Measurements from ENCODE around the gene MMP11. TPM values are rescaled to one million over a fixed set of nuclear protein-coding genes. Genes with fewer than 3 reads are reported as not detected.

Gene MMP11
- total and polyA plus RNA-seq, 11 donors, result 5.2 to 17.0 (median 10.4) TPM

DNA sequence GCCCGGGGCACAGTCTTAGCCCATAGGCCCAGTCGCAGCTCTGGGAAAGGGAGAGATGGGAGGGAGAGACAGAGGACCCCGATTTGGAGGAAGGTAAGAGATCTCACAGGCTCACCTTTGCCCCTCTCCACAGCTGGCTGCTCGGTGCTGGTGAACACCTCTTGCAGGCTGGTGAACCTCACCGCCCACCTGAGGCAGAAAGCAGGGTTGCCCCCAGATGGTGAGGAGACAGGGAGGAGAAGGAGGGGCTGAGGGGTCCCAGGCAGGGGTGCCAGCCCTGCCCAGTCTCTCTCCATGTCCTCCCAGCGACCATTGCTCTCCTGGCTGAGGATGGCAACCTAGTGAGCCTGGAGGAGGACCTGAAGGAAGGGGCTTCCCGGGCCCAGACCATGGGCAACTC, 8.7 kb upstream of the MMP11 start:
- intact Hi-C loops (cut with DNase I), result loop anchor here in 5 of 10 donors (10.0 kb wide), 2 partner anchors 139 to 219 kb away; no protein-coding TSS in a partner anchor
- H3K27me3 ChIP-seq, result no peaks in the 10 kb centered on the region
- DNase-seq (no peak), ATAC-seq (no peak)
- peaks cover 0 to 16% (median 0%) of the 10 kb centered on the region in 9 donors for H3K36me3 ChIP-seq
- no peaks in the 10 kb centered on the region for H3K9me3 ChIP-seq
- WGBS, 4 donors, result 54 to 67% (median 62%) methylated on average over 5 to 7 of the region's 7 CpGs
- peak overlapping the region in 2 of 12 donors; percentile 12 to 21 for H3K4me3 ChIP-seq
- TF ChIP-seq POLR2A (IDR thresholded peaks at IDR 0.05), result no peak
- TF ChIP-seq, protein P1, sequence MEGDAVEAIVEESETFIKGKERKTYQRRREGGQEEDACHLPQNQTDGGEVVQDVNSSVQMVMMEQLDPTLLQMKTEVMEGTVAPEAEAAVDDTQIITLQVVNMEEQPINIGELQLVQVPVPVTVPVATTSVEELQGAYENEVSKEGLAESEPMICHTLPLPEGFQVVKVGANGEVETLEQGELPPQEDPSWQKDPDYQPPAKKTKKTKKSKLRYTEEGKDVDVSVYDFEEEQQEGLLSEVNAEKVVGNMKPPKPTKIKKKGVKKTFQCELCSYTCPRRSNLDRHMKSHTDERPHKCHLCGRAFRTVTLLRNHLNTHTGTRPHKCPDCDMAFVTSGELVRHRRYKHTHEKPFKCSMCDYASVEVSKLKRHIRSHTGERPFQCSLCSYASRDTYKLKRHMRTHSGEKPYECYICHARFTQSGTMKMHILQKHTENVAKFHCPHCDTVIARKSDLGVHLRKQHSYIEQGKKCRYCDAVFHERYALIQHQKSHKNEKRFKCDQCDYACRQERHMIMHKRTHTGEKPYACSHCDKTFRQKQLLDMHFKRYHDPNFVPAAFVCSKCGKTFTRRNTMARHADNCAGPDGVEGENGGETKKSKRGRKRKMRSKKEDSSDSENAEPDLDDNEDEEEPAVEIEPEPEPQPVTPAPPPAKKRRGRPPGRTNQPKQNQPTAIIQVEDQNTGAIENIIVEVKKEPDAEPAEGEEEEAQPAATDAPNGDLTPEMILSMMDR (IDR thresholded peaks at IDR 0.05), result no peak
- H3K4me1 ChIP-seq, result peaks cover 0 to 55% (median 35%) of the 10 kb centered on the region in 12 donors
- peak overlapping the region in 1 of 12 donors; percentile 95 for H3K27ac ChIP-seq

DNA sequence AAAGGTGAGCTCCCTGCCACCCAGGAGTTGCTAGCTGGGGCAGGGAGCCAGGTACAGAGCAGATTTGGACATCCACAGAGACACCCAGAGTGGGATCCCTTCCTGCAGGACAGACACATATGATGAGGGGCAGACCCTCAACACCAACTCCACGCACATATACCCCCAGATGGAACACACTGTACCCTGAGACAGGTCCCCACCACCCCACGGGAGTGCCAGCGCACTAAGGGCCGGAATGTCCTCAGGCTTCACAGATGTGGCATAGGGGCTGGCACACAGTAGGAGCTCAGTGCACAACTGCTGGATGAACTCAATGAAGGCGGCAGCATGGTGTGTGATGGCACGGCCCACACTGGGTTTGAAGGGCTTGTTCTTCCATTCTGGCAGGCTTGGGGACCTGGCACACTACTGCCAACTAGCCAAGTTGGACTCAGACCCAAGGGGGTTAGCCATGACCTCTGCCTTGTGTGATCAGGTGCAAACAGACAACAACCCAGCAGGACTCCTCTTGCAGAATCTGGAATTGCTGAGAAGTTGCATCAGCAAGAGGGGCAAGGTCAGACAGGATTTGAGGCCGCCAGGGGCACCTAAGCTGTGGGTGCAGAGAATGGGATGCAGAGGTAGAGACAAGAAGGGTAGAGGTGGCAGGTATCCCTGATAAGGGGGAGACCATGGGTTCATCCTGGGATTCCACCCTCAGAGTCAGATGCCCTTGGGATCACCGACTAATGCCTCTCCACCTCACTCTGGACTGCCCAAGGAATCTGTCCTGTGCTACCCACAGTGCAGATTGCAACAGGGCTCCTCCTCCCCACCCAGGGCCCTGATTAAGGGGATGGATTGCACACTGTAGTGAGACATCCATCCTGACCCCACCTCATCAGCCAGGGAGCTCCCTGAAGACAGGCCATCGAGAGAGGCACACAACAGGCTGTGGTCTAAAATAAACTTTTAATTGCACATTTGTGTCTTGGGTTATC, 7.5 kb upstream of the MMP11 start:
- TF ChIP-seq, protein P1 (IDR thresholded peaks at IDR 0.05), result no peak
- TF ChIP-seq POLR2A (IDR thresholded peaks at IDR 0.05), result no peak
- ATAC-seq, result no peak
- intact Hi-C loops (cut with DNase I), result loop anchor here in 9 of 10 donors (5.0 to 10.0 kb wide), 4 partner anchors 82 to 220 kb away; no protein-coding TSS in a partner anchor
- Histone ChIP-seq H3K4me1 (peaks cover 0 to 58% (median 36%) of the 10 kb centered on the region in 12 donors), H3K9me3 (no peaks in the 10 kb centered on the region), H3K27ac (peak overlapping the region in 7 of 12 donors; percentile 24 to 97 (median 90)), H3K36me3 (peaks cover 0 to 16% (median 0%) of the 10 kb centered on the region in 9 donors), H3K27me3 (no peaks in the 10 kb centered on the region), H3K4me3 (peak overlapping the region in 10 of 12 donors; percentile 45 to 91 (median 68))
- WGBS, 4 donors, result 69 to 77% (median 74%) methylated on average over 9 of the region's 9 CpGs
- DNase-seq, result no peak

GRCh38 chr22:23767303-23767672, 5.4 kb upstream of the MMP11 start:
- Histone ChIP-seq H3K36me3 (peaks cover 0 to 16% (median 0%) of the 10 kb centered on the region in 9 donors), H3K4me3 (peak overlapping the region; percentile 30 to 91 (median 66)), H3K4me1 (peaks cover 0 to 70% (median 45%) of the 10 kb centered on the region in 12 donors), H3K27ac (peak overlapping the region; percentile 82 to 97 (median 90)), H3K9me3 (no peaks in the 10 kb centered on the region), H3K27me3 (no peaks in the 10 kb centered on the region)
- no peak for DNase-seq
- intact Hi-C loops (cut with DNase I), result loop anchor here in 9 of 10 donors (5.0 to 10.0 kb wide), 4 partner anchors 80 to 222 kb away; no protein-coding TSS in a partner anchor
- 7 to 20% (median 8%) methylated on average over 1 to 27 of the region's 27 CpGs for WGBS, 4 donors
- TF ChIP-seq, protein P1 (IDR thresholded peaks at IDR 0.05), result no peak
- TF ChIP-seq POLR2A (IDR thresholded peaks at IDR 0.05), result no peak
- peak in 2 of 4 donors; percentile 2 to 12 for ATAC-seq
